ENCODE data around the gene ZNF778.

- TF ChIP-seq POLR2A (IDR thresholded peaks at IDR 0.05; ENCODE audit: low read depth, low read length) (no peak), PAX5 (IDR thresholded peaks at IDR 0.05; ENCODE audit: insufficient read depth, low read length, severe bottlenecking) (no peak)
These were observed 57.7 kb downstream of the ZNF778 start for GRCh38 chr16:89275284-89275584.
